Measurements from ENCODE around the gene HK1.
"Not testable (repeated sequence)": the region's sequence is repeated elsewhere in the genome, so short reads cannot be mapped to it uniquely, and the experiment has no call there.

The HK1 gene

GRCh38 chr10:69308304-69308703, 30.0 kb downstream of the HK1 start:
- not testable (repeated sequence) for DNase-seq (ENCODE audit: low spot score)

- DNase-seq (ENCODE audit: low spot score): no peak
These were observed 33.0 kb downstream of the HK1 start for GRCh38 chr10:69311309-69311708.

- no peak for DNase-seq (ENCODE audit: low spot score)
These were observed 34.2 kb downstream of the HK1 start for GRCh38 chr10:69312528-69312927.

GRCh38 chr10:69315100-69315542, 36.8 kb downstream of the HK1 start:
- DNase-seq (ENCODE audit: low spot score): no peak

GRCh38 chr10:69315610-69316312, 37.5 kb downstream of the HK1 start:
- no peak for DNase-seq (ENCODE audit: low spot score)

- DNase-seq (ENCODE audit: low spot score): no peak
These were observed 38.2 kb downstream of the HK1 start for GRCh38 chr10:69316313-69317059.

- DNase-seq (ENCODE audit: low spot score): peak; percentile 62
These were observed 38.9 kb downstream of the HK1 start for GRCh38 chr10:69317175-69317604.

GRCh38 chr10:69317626-69318105, 39.4 kb downstream of the HK1 start:
- no peak for DNase-seq (ENCODE audit: low spot score)

GRCh38 chr10:69318106-69318866, 40.0 kb downstream of the HK1 start:
- DNase-seq (ENCODE audit: low spot score): peak; percentile 92

GRCh38 chr10:69318867-69319727, 40.8 kb downstream of the HK1 start:
- DNase-seq (ENCODE audit: low spot score): peak; percentile 73

- no peak for DNase-seq (ENCODE audit: low spot score)
These were observed 41.6 kb downstream of the HK1 start for GRCh38 chr10:69319841-69320316.

- DNase-seq (ENCODE audit: low spot score): no peak
These were observed 42.2 kb downstream of the HK1 start for GRCh38 chr10:69320521-69320920.

- no peak for DNase-seq (ENCODE audit: low spot score)
These were observed 42.9 kb downstream of the HK1 start for GRCh38 chr10:69321039-69321715.

GRCh38 chr10:69321865-69322264, 43.6 kb downstream of the HK1 start:
- DNase-seq (ENCODE audit: low spot score): no peak

- DNase-seq (ENCODE audit: low spot score): not testable (repeated sequence)
These were observed 44.0 kb downstream of the HK1 start for GRCh38 chr10:69322346-69322745.

GRCh38 chr10:69323622-69324021, 45.3 kb downstream of the HK1 start:
- DNase-seq (ENCODE audit: low spot score): no peak

GRCh38 chr10:69324583-69324982, 46.3 kb downstream of the HK1 start:
- no peak for DNase-seq (ENCODE audit: low spot score)

- not testable (repeated sequence) for DNase-seq (ENCODE audit: low spot score)
These were observed 47.6 kb downstream of the HK1 start for GRCh38 chr10:69325637-69326523.

- no peak for DNase-seq (ENCODE audit: low spot score)
These were observed 48.4 kb downstream of the HK1 start for GRCh38 chr10:69326692-69327091.

Data from activated CD4-positive, alpha-beta T cell treated with anti-CD3 and anti-CD28 coated beads, Interleukin-2, Interleukin-4, amounts not matched to agents 100 ng/mL and 50 ng/mL, durations not matched to agents 16 hours and 8 hours (primary cell).